IMR-90 (cell line): Measurements from ENCODE around the gene KRTAP13-3. TPM values are rescaled to one million over a fixed set of nuclear protein-coding genes. Genes with fewer than 3 reads are reported as not detected.

ENCODE experiments used
- ATAC-seq: fragments of 200-7000 bp; cut with Tn5 transposase; 2 replicates; pipeline ENCODE4 v1.9.1; 2020; ENCODE audit warnings: low read depth, mild to moderate bottlenecking, moderate library complexity
- BruUV-seq: library from RNA; stranded (reverse); fragments of 400-500 nt; replicated peaks from 2 replicates; lab custom pipeline; 2021; lab: Mats Ljungman, UMichigan
- CTCF ChIA-PET: fragments of 300-600 bp; formaldehyde crosslinking; extraction: SDS; loops from one replicate; lab custom pipeline; 2021; ENCODE audit warnings: antibody characterized with exemption; lab: Yijun Ruan, JAX
- POLR2A ChIA-PET: fragments of 300-600 bp; sonication (Branson Sonifier 250); formaldehyde crosslinking; loops from one replicate; lab custom pipeline; 2022; ENCODE audit warnings: antibody characterized with exemption; ENCODE audit not compliant: unreplicated experiment; lab: Charles Lee
- DNase-seq: peaks from one replicate; pipeline ENCODE4 v3.0.0; 2013
- H2AFZ ChIP-seq: replicated peaks from 2 replicates; pipeline ENCODE3; 2013; ENCODE audit warnings: low read length, mild to moderate bottlenecking; ENCODE audit not compliant: poor library complexity
- H2AK5ac ChIP-seq: 2 replicates; pipeline ENCODE4 v1.6.1; 2013; ENCODE audit warnings: low read depth, low read length, inconsistent platforms
- H2AK9ac ChIP-seq: replicated peaks from 2 replicates; pipeline ENCODE3; 2013; ENCODE audit warnings: mild to moderate bottlenecking, low read depth, low read length, moderate library complexity; ENCODE audit not compliant: poor library complexity
- H2BK120ac ChIP-seq: 2 replicates; pipeline ENCODE4 v1.6.1; 2013; ENCODE audit warnings: low read depth, low read length, inconsistent platforms
- H2BK15ac ChIP-seq: 3 replicates; pipeline ENCODE4 v1.6.1; 2013; ENCODE audit warnings: low read depth, low read length, inconsistent platforms
- H2BK20ac ChIP-seq: 2 replicates; pipeline ENCODE4 v1.6.1; 2013; ENCODE audit warnings: low read depth, mild to moderate bottlenecking, inconsistent platforms, low read length, moderate library complexity
- H2BK5ac ChIP-seq: 2 replicates; pipeline ENCODE4 v1.6.1; 2013; ENCODE audit warnings: mild to moderate bottlenecking, low read depth, low read length, inconsistent platforms; ENCODE audit not compliant: poor library complexity, severe bottlenecking
- H3K14ac ChIP-seq: replicated peaks from 2 replicates; pipeline ENCODE4 v1.6.1; 2013; ENCODE audit warnings: low read depth, low read length, inconsistent platforms
- H3K18ac ChIP-seq: 2 replicates; pipeline ENCODE4 v1.6.1; 2013; ENCODE audit warnings: low read depth, low read length, control low read depth
- H3K23ac ChIP-seq: 2 replicates; pipeline ENCODE4 v1.6.1; 2013; ENCODE audit warnings: low read depth, low read length, inconsistent platforms
- H3K27ac ChIP-seq: 2 replicates; pipeline ENCODE4 v1.5.1; 2013; ENCODE audit warnings: mild to moderate bottlenecking, control low read depth, low read length; ENCODE audit not compliant: insufficient read depth
- H3K27me3 ChIP-seq: 2 replicates; pipeline ENCODE4 v1.6.1; 2013; ENCODE audit warnings: low read length; ENCODE audit not compliant: control insufficient read depth, insufficient read depth
- H3K36me3 ChIP-seq: 2 replicates; pipeline ENCODE4 v1.6.1; 2013; ENCODE audit warnings: low read length, mixed read lengths; ENCODE audit not compliant: control insufficient read depth, insufficient read depth
- H3K4ac ChIP-seq: 2 replicates; pipeline ENCODE4 v1.6.1; 2013; ENCODE audit warnings: low read depth, low read length, inconsistent platforms
- H3K4me1 ChIP-seq: 2 replicates; pipeline ENCODE4 v1.6.1; 2013; ENCODE audit warnings: low read length, mixed read lengths; ENCODE audit not compliant: control insufficient read depth, insufficient read depth
- H3K4me2 ChIP-seq: 2 replicates; pipeline ENCODE4 v1.6.1; 2013; ENCODE audit warnings: low read depth, mild to moderate bottlenecking, control low read depth, low read length, moderate library complexity
- H3K4me3 ChIP-seq: 2 replicates; pipeline ENCODE4 v1.5.1; 2013; ENCODE audit warnings: low read depth, mild to moderate bottlenecking, control low read depth, low read length, moderate library complexity; ENCODE audit not compliant: insufficient read depth
- H3K56ac ChIP-seq: 2 replicates; pipeline ENCODE4 v1.6.1; 2013; ENCODE audit warnings: low read length, inconsistent platforms; ENCODE audit not compliant: insufficient read depth; ENCODE audit errors: extremely low read depth
- H3K79me1 ChIP-seq, 2 experiments: 2 replicates each; pipeline ENCODE4 v1.6.1; 2013; ENCODE audit warnings: low read length in 2 of 2, inconsistent platforms in 1 of 2, low read depth in 1 of 2
- H3K9ac ChIP-seq: 2 replicates; pipeline ENCODE4 v1.6.1; 2013; ENCODE audit warnings: low read depth, low read length, control low read depth
- H3K9me1 ChIP-seq: 2 replicates; pipeline ENCODE4 v1.6.1; 2013; ENCODE audit warnings: low read length, inconsistent platforms; ENCODE audit not compliant: insufficient read depth
- H3K9me3 ChIP-seq: 2 replicates; pipeline ENCODE4 v1.6.1; 2013; ENCODE audit warnings: low read length; ENCODE audit not compliant: control insufficient read depth, insufficient read depth
- H4K20me1 ChIP-seq: 2 replicates; pipeline ENCODE4 v1.6.1; 2013; ENCODE audit warnings: low read length, inconsistent platforms; ENCODE audit not compliant: insufficient read depth
- H4K5ac ChIP-seq: 2 replicates; pipeline ENCODE4 v1.6.1; 2013; ENCODE audit warnings: mild to moderate bottlenecking, low read depth, low read length, control low read depth
- H4K8ac ChIP-seq, 2 experiments: 2 replicates each; pipeline ENCODE4 v1.6.1; 2013; ENCODE audit warnings: low read depth in 2 of 2, low read length in 2 of 2, control low read depth in 1 of 2, inconsistent platforms in 1 of 2
- H4K91ac ChIP-seq: 2 replicates; pipeline ENCODE4 v1.6.1; 2013; ENCODE audit warnings: low read depth, low read length, inconsistent platforms; ENCODE audit not compliant: insufficient read depth
- CEBPB ChIP-seq: IDR thresholded peaks from 2 replicates; pipeline ENCODE4 v1.6.1; 2012; ENCODE audit warnings: low read depth, low read length, improper control_type of control experiment
- CHD1 ChIP-seq: IDR thresholded peaks from 2 replicates; pipeline ENCODE4 v1.6.1; 2012; ENCODE audit warnings: low read depth, low read length, improper control_type of control experiment
- WGBS, 2 experiments: methylation state at CpG; one replicate each; pipeline versions ENCODE4 v1.1.5 to v1.1.7; 2013; ENCODE audit warnings: missing lambda C conversion rate in 2 of 2; ENCODE audit not compliant: insufficient read length in 1 of 2; ENCODE audit errors: extremely low coverage in 2 of 2; 5-methylcytosine and 5-hydroxymethylcytosine counted together
- dilution Hi-C: fragments of 300-500 bp; cut with HindIII; formaldehyde crosslinking; loops from one replicate; pipeline ENCODE4 v1.14.3; 2018; ENCODE audit warnings: low sequenced_read_pairs; ENCODE audit not compliant: unreplicated experiment
- in situ Hi-C: fragments of 300-500 bp; cut with MboI; formaldehyde crosslinking; loops from 3 replicates; pipeline ENCODE4 v1.14.3; 2019; ENCODE audit warnings: low sequenced_read_pairs, inconsistent platforms, mixed read lengths
- intact Hi-C: fragments of 100-400 bp; cut with micrococcal nuclease; formaldehyde crosslinking; loops from 2 replicates; pipeline ENCODE4 v1.10.0; 2022
- polyA plus RNA-seq, 3 experiments: library from polyadenylated mRNA; depleted of rRNA; stranded (reverse); fragments of >200 nt; gene quantifications; 2 replicates each; pipeline ENCODE4 v1.2.3, GENCODE V29; 2012; ENCODE audit warnings: low replicate concordance in 1 of 3
- total RNA-seq: library from RNA; depleted of rRNA; stranded (reverse); fragments of >200 nt; gene quantifications from 2 replicates; pipeline ENCODE4 v1.2.3, GENCODE V29; 2012

The KRTAP13-3 gene
- total and polyA plus RNA-seq, 2 of the 4 experiments (the other 2 are of a cell fraction), result not detected

DNA sequence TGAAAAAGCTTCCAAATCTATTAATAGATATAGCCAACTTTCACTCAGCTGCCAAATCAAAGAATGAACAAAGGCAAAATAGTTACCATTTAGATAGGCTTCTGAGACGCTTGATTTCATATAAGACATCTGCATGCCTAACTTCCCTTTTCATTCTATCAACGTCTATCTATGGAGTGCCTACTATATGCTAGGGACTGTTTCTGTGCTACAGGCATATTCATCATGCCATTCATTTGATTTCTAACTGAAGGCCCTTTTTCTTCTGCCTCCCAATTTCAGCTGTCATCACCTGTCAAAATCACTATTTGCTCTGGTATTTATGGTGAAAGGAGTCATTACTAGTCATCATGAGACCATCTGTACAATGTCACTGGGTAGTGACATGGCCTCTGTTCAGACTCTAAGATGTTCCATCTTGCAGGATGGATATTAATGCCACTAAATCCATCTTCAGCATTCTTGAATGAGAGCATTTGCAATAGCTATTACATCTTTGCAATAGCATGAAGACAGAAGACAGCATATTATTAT, 34.2 kb downstream of the KRTAP13-3 start:
- no peak overlapping the region for H3K4me2 ChIP-seq
- no peak overlapping the region for H3K9ac ChIP-seq
- no peaks in the 10 kb centered on the region for H3K27me3 ChIP-seq
- no peaks in the 10 kb centered on the region for H3K79me1 ChIP-seq
- H3K27ac ChIP-seq, result no peak overlapping the region
- no CpG with 5 or more reads among the region's 2 CpGs for WGBS, 2 experiments
- intact Hi-C loops, result no loop called here
- no peak overlapping the region for H3K23ac ChIP-seq
- no peaks in the 10 kb centered on the region for H4K20me1 ChIP-seq
- ATAC-seq, result no peak
- H3K36me3 ChIP-seq, result no peaks in the 10 kb centered on the region
- H4K5ac ChIP-seq, result no peak overlapping the region
- ChIA-PET POLR2A (no interaction called here), CTCF (no interaction called here)
- H2BK15ac ChIP-seq, result no peak overlapping the region
- peaks cover 25% of the 10 kb centered on the region for H3K9me3 ChIP-seq
- no peak overlapping the region for H3K4me3 ChIP-seq
- dilution Hi-C loops, result no loop called here
- H2BK120ac ChIP-seq, result no peak overlapping the region
- TF ChIP-seq CHD1, result no peak
- TF ChIP-seq CEBPB, result no peak
- no peak overlapping the region for H3K56ac ChIP-seq
- H3K9me1 ChIP-seq, result no peaks in the 10 kb centered on the region
- H3K4me1 ChIP-seq, result no peaks in the 10 kb centered on the region
- no peak for DNase-seq
- H3K4ac ChIP-seq, result no peak overlapping the region
- H4K8ac ChIP-seq, result no peak overlapping the region
- in situ Hi-C loops, result no loop called here
- H2BK5ac ChIP-seq, result no peak overlapping the region
- no peak overlapping the region for H4K91ac ChIP-seq
- H2BK20ac ChIP-seq, result no peak overlapping the region
- H2AK5ac ChIP-seq, result no peak overlapping the region
- H3K14ac ChIP-seq, result no peak overlapping the region
- no peak overlapping the region for H3K18ac ChIP-seq
- no peak overlapping the region for H2AFZ ChIP-seq
- no peak overlapping the region for H2AK9ac ChIP-seq
- no TSS peak for BruUV-seq
